ENCODE data around the gene SORBS2. TPM values are rescaled to one million over a fixed set of nuclear protein-coding genes. Genes with fewer than 3 reads are reported as not detected.

SORBS2 gene
- total and polyA plus RNA-seq, 2 donors (not counting 3 experiments of a cell fraction or from before 2014, with no cell fraction given): 69.8 to 82.5 TPM

DNA sequence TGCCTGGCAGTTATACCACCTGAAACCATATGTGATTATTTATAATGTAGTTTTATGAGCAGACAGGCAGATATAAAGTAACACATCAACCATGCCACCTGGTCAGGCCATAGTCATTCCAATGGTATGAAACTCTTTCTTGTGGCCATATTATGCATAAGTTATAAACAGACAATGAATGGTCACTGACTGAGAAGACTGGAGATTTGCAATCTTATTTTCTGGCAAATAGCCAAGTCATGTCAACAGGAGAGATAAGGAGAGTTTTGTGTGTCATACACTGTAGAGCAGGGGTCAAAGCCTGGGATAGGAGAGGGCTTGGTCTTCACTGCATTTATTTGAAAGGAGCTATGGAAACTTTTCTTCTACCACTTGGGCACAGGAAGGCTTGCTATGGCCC lies 29.5 kb downstream of the SORBS2 start:
- CTCF ChIA-PET: interaction anchor here (1.1 kb wide), 1 partner anchor 10 kb away, joined by 3 read pairs; no protein-coding TSS in a partner anchor
- Histone ChIP-seq H3K4me1 (ENCODE audit: control insufficient read depth, extremely low read depth, insufficient read depth, low read length) (peaks cover 46% of the 10 kb centered on the region), H3K9me3 (replicated peaks; ENCODE audit: control insufficient read depth, insufficient read depth, low read length) (no peaks in the 10 kb centered on the region), H3K79me2 (ENCODE audit: control insufficient read depth, insufficient read depth, low read length) (no peaks in the 10 kb centered on the region), H3K27me3 (ENCODE audit: control insufficient read depth in 2 of 2, insufficient read depth in 2 of 2, low read length in 2 of 2) (no peaks in the 10 kb centered on the region), H2AFZ (ENCODE audit: low read depth, low read length) (no peak overlapping the region), H3K27ac (ENCODE audit: insufficient read depth, low read depth, low read length) (peak overlapping the region; percentile 30), H3K4me2 (ENCODE audit: insufficient read depth, low read length) (no peak overlapping the region), H3K36me3 (ENCODE audit: control insufficient read depth in 2 of 2, extremely low read depth in 1 of 2, insufficient read depth in 2 of 2, low read length in 2 of 2) (no peaks in the 10 kb centered on the region), H4K20me1 (replicated peaks; ENCODE audit: control insufficient read depth, extremely low read depth, insufficient read depth, low read length) (no peaks in the 10 kb centered on the region), H3K4me3 (replicated peaks in 1 of 3; ENCODE audit: insufficient read depth in 1 of 3, low read depth in 1 of 3, low read length in 3 of 3) (no peak overlapping the region), H3K9ac (replicated peaks; ENCODE audit: extremely low read depth, insufficient read depth, low read length) (no peak overlapping the region), H3K9me1 (replicated peaks; ENCODE audit: control insufficient read depth, extremely low read depth, insufficient read depth, low read length) (no peaks in the 10 kb centered on the region)
- BruUV-seq (replicated peaks): no TSS peak
- TF ChIP-seq FOS (IDR thresholded peaks at IDR 0.05; ENCODE audit: borderline replicate concordance, insufficient read depth, low read length): peak; percentile 67
- TF ChIP-seq JUN (IDR thresholded peaks at IDR 0.05; ENCODE audit: borderline replicate concordance, insufficient read depth, insufficient read length, low read depth): peak; percentile 10
- TF ChIP-seq GATA2 (IDR thresholded peaks at IDR 0.05; ENCODE audit: insufficient read depth, insufficient read length, low read depth, low read length): peak; percentile 47
- TF ChIP-seq EZH2 (IDR thresholded peaks at IDR 0.05; ENCODE audit: borderline replicate concordance, low read depth, low read length, severe bottlenecking): no peak
- dilution Hi-C loops (cut with MboI; ENCODE audit: extremely low pct_ligation_motif_present, low sequenced_read_pairs): no loop called here
- intact Hi-C loops (cut with micrococcal nuclease): no loop called here
- DNase-seq (ENCODE audit: low read depth, low spot score) (peak; percentile 58), FAIRE-seq (peak; percentile 31)
- POLR2A ChIA-PET: no interaction called here

DNA sequence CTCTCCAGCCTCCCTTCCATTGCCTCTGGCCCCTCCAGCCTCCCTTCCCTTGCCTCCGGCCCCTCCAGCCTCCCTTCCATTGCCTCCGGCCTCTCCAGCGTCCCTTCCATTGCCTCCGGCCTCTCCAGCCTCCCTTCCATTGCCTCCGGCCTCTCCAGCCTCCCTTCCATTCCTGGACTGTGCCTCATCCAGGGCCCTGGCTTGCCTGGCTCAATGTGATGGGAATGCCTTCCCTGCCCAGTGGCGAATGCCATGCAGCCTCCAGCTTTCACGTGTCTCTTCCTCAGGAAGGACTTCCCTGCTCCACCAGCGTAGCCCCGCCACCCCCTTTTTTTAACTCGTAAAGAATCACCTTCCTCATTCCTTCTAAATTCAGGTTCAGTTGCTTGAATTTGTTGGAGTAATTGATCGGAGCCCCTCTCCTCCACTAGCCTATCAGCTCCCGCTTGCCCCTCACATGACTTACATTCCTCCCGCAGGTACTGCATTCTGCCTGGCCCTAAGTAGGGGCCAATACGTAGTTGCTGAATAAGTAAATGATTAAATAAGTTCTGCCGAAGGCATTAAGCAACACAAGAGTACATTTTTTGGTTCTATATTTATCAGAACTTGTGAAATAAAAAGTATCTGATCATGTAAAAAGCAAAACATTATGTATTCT lies 30.3 kb downstream of the SORBS2 start:
- BruUV-seq (replicated peaks): no TSS peak
- FAIRE-seq: no peak
- no peak overlapping the region for H2AFZ ChIP-seq (ENCODE audit: low read depth, low read length)
- no peak overlapping the region for H3K9ac ChIP-seq (replicated peaks; ENCODE audit: extremely low read depth, insufficient read depth, low read length)
- H4K20me1 ChIP-seq (replicated peaks; ENCODE audit: control insufficient read depth, extremely low read depth, insufficient read depth, low read length): no peaks in the 10 kb centered on the region
- POLR2A ChIA-PET: no interaction called here
- no peak for DNase-seq (ENCODE audit: low read depth, low spot score)
- no peak overlapping the region for H3K27ac ChIP-seq (ENCODE audit: insufficient read depth, low read depth, low read length)
- CTCF ChIA-PET: no interaction called here
- no peak overlapping the region for H3K4me3 ChIP-seq (replicated peaks in 1 of 3; ENCODE audit: insufficient read depth in 1 of 3, low read depth in 1 of 3, low read length in 3 of 3)
- peaks cover 46% of the 10 kb centered on the region for H3K4me1 ChIP-seq (ENCODE audit: control insufficient read depth, extremely low read depth, insufficient read depth, low read length)
- no peaks in the 10 kb centered on the region for H3K36me3 ChIP-seq (ENCODE audit: control insufficient read depth in 2 of 2, extremely low read depth in 1 of 2, insufficient read depth in 2 of 2, low read length in 2 of 2)
- H3K27me3 ChIP-seq (ENCODE audit: control insufficient read depth in 2 of 2, insufficient read depth in 2 of 2, low read length in 2 of 2): no peaks in the 10 kb centered on the region
- H3K9me1 ChIP-seq (replicated peaks; ENCODE audit: control insufficient read depth, extremely low read depth, insufficient read depth, low read length): no peaks in the 10 kb centered on the region
- H3K9me3 ChIP-seq (replicated peaks; ENCODE audit: control insufficient read depth, insufficient read depth, low read length): no peaks in the 10 kb centered on the region
- no peak overlapping the region for H3K4me2 ChIP-seq (ENCODE audit: insufficient read depth, low read length)
- dilution Hi-C loops (cut with MboI; ENCODE audit: extremely low pct_ligation_motif_present, low sequenced_read_pairs) (no loop called here), intact Hi-C loops (cut with micrococcal nuclease) (no loop called here)
- TF ChIP-seq, protein P1, sequence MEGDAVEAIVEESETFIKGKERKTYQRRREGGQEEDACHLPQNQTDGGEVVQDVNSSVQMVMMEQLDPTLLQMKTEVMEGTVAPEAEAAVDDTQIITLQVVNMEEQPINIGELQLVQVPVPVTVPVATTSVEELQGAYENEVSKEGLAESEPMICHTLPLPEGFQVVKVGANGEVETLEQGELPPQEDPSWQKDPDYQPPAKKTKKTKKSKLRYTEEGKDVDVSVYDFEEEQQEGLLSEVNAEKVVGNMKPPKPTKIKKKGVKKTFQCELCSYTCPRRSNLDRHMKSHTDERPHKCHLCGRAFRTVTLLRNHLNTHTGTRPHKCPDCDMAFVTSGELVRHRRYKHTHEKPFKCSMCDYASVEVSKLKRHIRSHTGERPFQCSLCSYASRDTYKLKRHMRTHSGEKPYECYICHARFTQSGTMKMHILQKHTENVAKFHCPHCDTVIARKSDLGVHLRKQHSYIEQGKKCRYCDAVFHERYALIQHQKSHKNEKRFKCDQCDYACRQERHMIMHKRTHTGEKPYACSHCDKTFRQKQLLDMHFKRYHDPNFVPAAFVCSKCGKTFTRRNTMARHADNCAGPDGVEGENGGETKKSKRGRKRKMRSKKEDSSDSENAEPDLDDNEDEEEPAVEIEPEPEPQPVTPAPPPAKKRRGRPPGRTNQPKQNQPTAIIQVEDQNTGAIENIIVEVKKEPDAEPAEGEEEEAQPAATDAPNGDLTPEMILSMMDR (IDR thresholded peaks at IDR 0.05; ENCODE audit: extremely low read depth in 1 of 2, insufficient read depth in 1 of 2, low read depth in 1 of 2, low read length in 2 of 2): no peak
- no peak for TF ChIP-seq POLR2AphosphoS5 (IDR thresholded peaks at IDR 0.05; ENCODE audit: insufficient read depth, low read depth, low read length)
- no peak for TF ChIP-seq POLR2A (IDR thresholded peaks at IDR 0.05; ENCODE audit: low read depth, low read length)
- TF ChIP-seq FOS (IDR thresholded peaks at IDR 0.05; ENCODE audit: borderline replicate concordance, insufficient read depth, low read length): no peak
- TF ChIP-seq, protein P2, sequence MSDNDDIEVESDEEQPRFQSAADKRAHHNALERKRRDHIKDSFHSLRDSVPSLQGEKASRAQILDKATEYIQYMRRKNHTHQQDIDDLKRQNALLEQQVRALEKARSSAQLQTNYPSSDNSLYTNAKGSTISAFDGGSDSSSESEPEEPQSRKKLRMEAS (IDR thresholded peaks at IDR 0.05; ENCODE audit: insufficient read depth, insufficient read length): no peak
- TF ChIP-seq GATA2 (IDR thresholded peaks at IDR 0.05; ENCODE audit: insufficient read depth, insufficient read length, low read depth, low read length): no peak
- no peak for TF ChIP-seq MYC (IDR thresholded peaks at IDR 0.05; ENCODE audit: low read depth, low read length)
- TF ChIP-seq JUN (IDR thresholded peaks at IDR 0.05; ENCODE audit: borderline replicate concordance, insufficient read depth, insufficient read length, low read depth): no peak
- no peak for TF ChIP-seq EZH2 (IDR thresholded peaks at IDR 0.05; ENCODE audit: borderline replicate concordance, low read depth, low read length, severe bottlenecking)
- no peaks in the 10 kb centered on the region for H3K79me2 ChIP-seq (ENCODE audit: control insufficient read depth, insufficient read depth, low read length)

All from endothelial cell of umbilical vein (primary cell).